Naive thymus-derived CD8-positive, alpha-beta T cell (primary cell): ENCODE measurements around the gene TNRC6C. TPM values are rescaled to one million over a fixed set of nuclear protein-coding genes. Genes with fewer than 3 reads are reported as not detected.

ENCODE experiments used
- ATAC-seq, 2 donors: fragments of 150-1000 bp; cut with Tn5 transposase in 1 of 2; sonication (Bioruptor Pico), chemical (Tn5 transposase) in 1 of 2; 1 replicate in 1 of 2; 2 replicates in 1 of 2; pipeline ENCODE4 v1.10.0; 2021; ENCODE audit warnings: mild to moderate bottlenecking in 2 of 2, moderate library complexity in 2 of 2
- POLR2A ChIA-PET: fragments of 350-600 bp; sonication (Branson Sonifier 250); formaldehyde crosslinking; loops from one replicate; lab custom pipeline; 2021; ENCODE audit warnings: antibody characterized with exemption; lab: Charles Lee
- DNase-seq, 10 donors: peaks; one replicate each; pipeline versions ENCODE4 v3.0.0 to v3.0.0-alpha.2; 2020 to 2022
- H3K27ac Mint-ChIP-seq, 10 donors: one replicate each; pipeline ENCODE4 v1.8.0; 2020 to 2022; ENCODE audit warnings: mild to moderate bottlenecking in 10 of 10, mixed read lengths in 10 of 10, moderate library complexity in 4 of 10, inconsistent platforms in 1 of 10
- H3K27me3 Mint-ChIP-seq, 5 donors: one replicate each; pipeline ENCODE4 v1.8.0; 2021 to 2022; ENCODE audit warnings: mixed read lengths in 5 of 5
- H3K36me3 Mint-ChIP-seq, 3 donors: one replicate each; pipeline ENCODE4 v1.8.0; 2020 to 2022; ENCODE audit warnings: mixed read lengths in 3 of 3, mild to moderate bottlenecking in 2 of 3, inconsistent platforms in 1 of 3
- H3K4me1 Mint-ChIP-seq, 4 donors: one replicate each; pipeline ENCODE4 v1.8.0; 2021 to 2022; ENCODE audit warnings: mixed read lengths in 4 of 4
- H3K4me3 Mint-ChIP-seq, 10 donors: one replicate each; pipeline ENCODE4 v1.8.0; 2020 to 2022; ENCODE audit warnings: mild to moderate bottlenecking in 10 of 10, mixed read lengths in 10 of 10, moderate library complexity in 6 of 10, inconsistent platforms in 1 of 10
- H3K9me3 Mint-ChIP-seq, 9 donors: one replicate each; pipeline ENCODE4 v1.8.0; 2020 to 2022; ENCODE audit warnings: mixed read lengths in 9 of 9, mild to moderate bottlenecking in 3 of 9, inconsistent platforms in 1 of 9, moderate library complexity in 1 of 9
- polyA plus RNA-seq, 3 donors: library from polyadenylated mRNA; unstranded; fragments of 300-500 nt; fragmentation: Illumina TruSeq; gene quantifications; one replicate each; pipeline ENCODE4 v1.2.3, GENCODE V29; 2021
- total RNA-seq, 8 experiments: library from RNA in 2 of 8; stranded (reverse) in 2 of 8; gene quantifications; one replicate each; pipeline ENCODE4 v1.2.3 and lab custom pipeline; 2021 to 2026

Gene TNRC6C, protein sequence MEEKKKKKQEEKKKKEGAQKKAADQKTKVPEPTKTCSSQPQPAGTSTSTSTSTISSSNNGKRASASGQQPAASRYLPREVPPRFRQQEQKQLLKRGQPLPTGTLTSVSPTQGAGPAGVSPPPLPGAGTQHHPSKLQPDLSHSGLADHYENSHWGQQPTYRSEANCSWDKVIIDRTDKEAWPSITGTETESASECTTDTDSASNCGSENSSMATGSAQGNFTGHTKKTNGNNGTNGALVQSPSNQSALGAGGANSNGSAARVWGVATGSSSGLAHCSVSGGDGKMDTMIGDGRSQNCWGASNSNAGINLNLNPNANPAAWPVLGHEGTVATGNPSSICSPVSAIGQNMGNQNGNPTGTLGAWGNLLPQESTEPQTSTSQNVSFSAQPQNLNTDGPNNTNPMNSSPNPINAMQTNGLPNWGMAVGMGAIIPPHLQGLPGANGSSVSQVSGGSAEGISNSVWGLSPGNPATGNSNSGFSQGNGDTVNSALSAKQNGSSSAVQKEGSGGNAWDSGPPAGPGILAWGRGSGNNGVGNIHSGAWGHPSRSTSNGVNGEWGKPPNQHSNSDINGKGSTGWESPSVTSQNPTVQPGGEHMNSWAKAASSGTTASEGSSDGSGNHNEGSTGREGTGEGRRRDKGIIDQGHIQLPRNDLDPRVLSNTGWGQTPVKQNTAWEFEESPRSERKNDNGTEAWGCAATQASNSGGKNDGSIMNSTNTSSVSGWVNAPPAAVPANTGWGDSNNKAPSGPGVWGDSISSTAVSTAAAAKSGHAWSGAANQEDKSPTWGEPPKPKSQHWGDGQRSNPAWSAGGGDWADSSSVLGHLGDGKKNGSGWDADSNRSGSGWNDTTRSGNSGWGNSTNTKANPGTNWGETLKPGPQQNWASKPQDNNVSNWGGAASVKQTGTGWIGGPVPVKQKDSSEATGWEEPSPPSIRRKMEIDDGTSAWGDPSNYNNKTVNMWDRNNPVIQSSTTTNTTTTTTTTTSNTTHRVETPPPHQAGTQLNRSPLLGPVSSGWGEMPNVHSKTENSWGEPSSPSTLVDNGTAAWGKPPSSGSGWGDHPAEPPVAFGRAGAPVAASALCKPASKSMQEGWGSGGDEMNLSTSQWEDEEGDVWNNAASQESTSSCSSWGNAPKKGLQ (N-terminal part only)
- total RNA-seq (100 to 1,000 TPM; 113 to 116 TPM), polyA plus RNA-seq (1 to 10 TPM; 4.9 to 8.6 (median 5.8) TPM), total RNA-seq (lab: John Stamatoyannopoulos, UW) (65.4 to 255 (median 171) reads per million in 6 experiments)

DNA sequence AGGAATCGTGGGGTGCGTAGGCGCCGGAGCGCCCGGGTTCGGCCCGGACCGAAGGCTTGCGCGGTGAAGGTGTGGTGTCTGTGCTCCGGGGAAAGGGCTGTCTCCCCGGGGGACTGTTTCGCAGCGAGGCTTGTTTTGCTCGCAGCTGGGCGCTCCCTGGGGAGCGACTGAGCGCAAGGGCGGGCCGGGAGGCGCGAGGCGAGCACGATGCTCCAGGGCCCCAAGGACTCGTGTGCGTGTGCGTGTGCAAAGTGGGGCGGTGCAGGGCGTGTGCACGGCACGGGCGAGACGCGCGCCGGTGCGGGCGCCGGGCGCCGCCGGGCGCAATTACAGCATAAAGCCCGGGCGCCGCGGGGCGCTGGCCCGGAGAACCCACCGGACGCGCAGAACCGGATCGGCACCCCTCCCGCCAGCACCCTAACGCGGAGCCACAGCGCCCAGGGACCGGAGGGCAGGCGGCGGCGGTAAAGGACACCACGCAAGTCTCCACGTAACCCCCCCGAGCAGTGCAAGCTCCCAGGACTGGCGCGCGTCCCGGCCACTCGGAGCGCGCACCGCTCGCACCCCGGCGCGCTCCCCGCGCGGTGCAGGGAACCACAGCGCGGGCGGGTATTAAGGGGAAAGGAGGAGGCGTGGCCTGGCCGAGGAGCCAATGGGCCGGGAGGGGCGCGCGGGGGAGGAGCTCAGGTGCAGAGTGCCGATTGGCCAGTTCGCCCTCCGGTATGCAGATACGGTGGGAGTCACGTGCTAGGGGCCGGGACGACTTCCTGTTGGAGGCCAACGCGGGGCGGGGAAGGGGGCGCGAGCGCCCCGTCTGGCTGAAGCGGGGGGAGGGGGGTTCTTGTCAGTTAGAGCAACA lies at the start of gene TNRC6C:
Gene TNRC6C (plus strand): TSS at position 847 of the 859 bp plus-strand sequence. CDS start 45,504 bp downstream, outside the sequence.
- POLR2A ChIA-PET: interaction anchor here (0.6 to 5.7 kb wide), 115 partner anchors 8 to 1928 kb away, joined by 3 to 166 read pairs (median 5); partner anchors contain the start of genes SEC14L1, TMC6 and TMC8
- peaks cover 0 to 11% (median 0%) of the 10 kb centered on the region in 5 donors for H3K27me3 Mint-ChIP-seq
- peak within 1 kb of the TSS; percentile 94 to 99 (median 97) for H3K27ac Mint-ChIP-seq
- DNase-seq: peak; percentile 97 to 100 (median 100)
- no peaks in the 10 kb centered on the region for H3K9me3 Mint-ChIP-seq
- H3K4me1 Mint-ChIP-seq: peaks cover 33 to 49% (median 42%) of the 10 kb centered on the region in 4 donors
- peak within 1 kb of the TSS; percentile 96 to 100 (median 99) for H3K4me3 Mint-ChIP-seq
- peak; percentile 78 to 86 for ATAC-seq
- peaks cover 0 to 8% (median 0%) of the 10 kb centered on the region in 3 donors for H3K36me3 Mint-ChIP-seq

DNA sequence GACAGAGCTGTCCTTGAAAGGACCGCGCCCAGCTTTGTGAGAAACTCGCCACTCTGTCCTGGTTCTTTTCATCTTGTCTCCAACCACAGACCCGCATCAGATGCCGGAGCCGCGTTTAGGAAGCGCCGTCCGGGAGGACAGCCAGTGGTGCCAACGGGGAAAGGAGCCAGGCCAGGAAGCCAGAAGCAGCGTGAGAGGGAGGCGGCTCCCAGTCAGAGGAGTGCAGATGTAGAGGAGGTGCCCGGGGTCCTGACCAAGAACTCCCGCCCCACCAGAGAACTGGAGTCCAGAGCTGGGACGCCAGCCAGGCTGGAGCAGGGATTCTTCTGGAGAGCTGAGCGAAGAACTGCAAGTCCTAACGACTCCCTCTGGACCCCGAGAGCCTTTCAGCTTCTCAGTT lies 49.3 kb upstream of the TNRC6C start:
- Mint-ChIP-seq H3K9me3 (peaks cover 0 to 3% (median 0%) of the 10 kb centered on the region in 9 donors), H3K27me3 (peaks cover under 1 to 22% (median 2%) of the 10 kb centered on the region in 5 donors), H3K4me3 (no peak overlapping the region), H3K27ac (no peak overlapping the region), H3K4me1 (peaks cover 0 to 7% (median 2%) of the 10 kb centered on the region in 4 donors), H3K36me3 (no peaks in the 10 kb centered on the region)
- DNase-seq (no peak), ATAC-seq (no peak)
- POLR2A ChIA-PET: no interaction called here

DNA sequence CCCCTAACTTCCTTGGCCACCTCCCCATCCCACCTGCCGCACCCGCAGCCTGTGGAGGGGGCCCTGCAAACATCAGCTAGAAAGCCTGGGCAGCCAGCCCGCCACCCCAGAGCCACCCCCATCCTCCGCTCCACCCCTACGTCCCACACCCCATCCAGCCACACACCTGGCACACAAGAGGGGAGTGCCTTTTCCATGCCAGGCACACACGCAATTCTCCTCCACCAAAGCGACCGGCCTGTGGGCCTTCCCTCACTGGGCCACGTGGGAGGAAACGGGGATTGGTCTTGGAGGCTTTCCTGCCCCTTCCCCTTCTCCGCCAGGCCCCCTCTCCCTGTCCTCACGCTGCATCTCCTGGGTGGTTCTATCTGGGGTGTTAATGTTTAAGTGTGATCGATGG lies 48.7 kb upstream of the TNRC6C start:
- no peaks in the 10 kb centered on the region for H3K36me3 Mint-ChIP-seq
- H3K4me3 Mint-ChIP-seq: no peak overlapping the region
- ATAC-seq (no peak), DNase-seq (no peak)
- POLR2A ChIA-PET: no interaction called here
- H3K9me3 Mint-ChIP-seq: peaks cover 0 to 3% (median 0%) of the 10 kb centered on the region in 9 donors
- no peak overlapping the region for H3K27ac Mint-ChIP-seq
- H3K27me3 Mint-ChIP-seq: peaks cover 4 to 27% (median 6%) of the 10 kb centered on the region in 5 donors
- H3K4me1 Mint-ChIP-seq: peaks cover 2 to 9% (median 6%) of the 10 kb centered on the region in 4 donors

DNA sequence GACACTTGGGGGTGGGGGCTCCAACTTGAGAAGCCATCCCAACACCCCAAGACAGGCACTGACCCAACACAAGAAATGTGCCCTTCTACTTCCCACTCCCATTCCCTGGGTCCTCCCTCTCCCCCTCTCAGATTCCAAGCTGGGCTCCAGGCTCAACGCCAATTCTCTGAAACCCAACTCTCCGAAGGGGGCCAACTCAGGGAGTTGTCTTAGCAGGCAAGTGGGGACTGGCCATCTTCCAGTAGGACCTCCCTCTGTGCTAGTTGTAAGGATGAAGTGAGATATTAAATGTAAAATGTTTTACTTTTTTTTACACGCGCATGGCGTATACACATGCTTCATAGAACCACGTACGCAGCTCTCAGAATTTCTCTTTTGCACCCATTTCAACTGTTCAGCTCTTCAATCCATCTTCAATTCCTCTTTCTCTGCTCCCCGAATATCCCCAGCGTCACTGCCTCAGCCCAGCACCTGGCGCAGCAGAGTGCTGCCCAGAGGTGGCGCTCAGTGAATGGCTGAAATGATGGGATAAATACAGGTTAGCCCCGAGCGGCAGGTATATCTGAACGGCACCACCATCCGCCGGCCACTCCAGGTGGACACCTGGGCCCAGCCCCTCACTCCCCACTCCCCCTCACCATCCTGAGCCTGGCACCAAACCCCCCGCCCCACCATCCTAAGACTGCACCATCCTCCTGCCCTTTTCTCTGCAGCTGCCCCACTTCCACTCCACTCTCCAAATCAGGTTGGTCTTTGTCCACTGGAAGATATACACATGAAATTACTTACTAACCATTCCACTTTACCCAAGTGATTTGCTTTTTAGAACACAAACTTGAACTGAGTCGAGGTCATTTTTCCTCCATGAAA lies 43.9 kb upstream of the TNRC6C start:
- Mint-ChIP-seq H3K27me3 (peaks cover 20 to 51% (median 33%) of the 10 kb centered on the region in 5 donors), H3K4me1 (peaks cover 7 to 29% (median 17%) of the 10 kb centered on the region in 4 donors), H3K9me3 (peaks cover 0 to 3% (median 0%) of the 10 kb centered on the region in 9 donors), H3K27ac (no peak overlapping the region), H3K36me3 (no peaks in the 10 kb centered on the region), H3K4me3 (no peak overlapping the region)
- DNase-seq (no peak), ATAC-seq (no peak)
- POLR2A ChIA-PET: interaction anchor here (1.9 kb wide), 1 partner anchor 43 kb away, joined by 9 read pairs; the partner anchor contains the start of gene TNRC6C

DNA sequence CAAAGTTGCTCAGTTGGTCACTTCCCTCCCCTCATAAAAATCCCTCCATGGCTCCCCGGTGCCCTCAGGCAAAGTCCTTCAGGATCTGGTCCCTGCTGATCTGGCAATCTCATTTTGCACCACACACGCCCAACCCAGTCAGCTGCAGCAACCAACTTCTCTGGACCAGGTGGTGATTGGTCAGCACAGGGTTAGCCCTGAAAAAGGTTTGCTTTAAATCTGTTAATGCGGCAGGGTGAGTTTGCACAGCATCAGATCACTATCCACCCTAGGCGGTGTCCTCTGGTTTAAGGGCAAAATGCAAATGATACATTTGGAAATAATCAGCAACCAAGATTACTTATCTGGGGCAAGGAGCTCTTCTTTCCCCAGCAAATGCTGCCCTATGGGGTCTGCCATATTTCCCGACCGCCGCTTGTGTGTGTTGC lies 42.9 kb upstream of the TNRC6C start:
- H3K27me3 Mint-ChIP-seq: peaks cover 20 to 54% (median 33%) of the 10 kb centered on the region in 5 donors
- ATAC-seq: no peak
- POLR2A ChIA-PET: interaction anchor here (1.9 kb wide), 1 partner anchor 42 kb away, joined by 9 read pairs; the partner anchor contains the start of gene TNRC6C
- no peaks in the 10 kb centered on the region for H3K36me3 Mint-ChIP-seq
- peaks cover 7 to 29% (median 17%) of the 10 kb centered on the region in 4 donors for H3K4me1 Mint-ChIP-seq
- DNase-seq: no peak
- H3K27ac Mint-ChIP-seq: no peak overlapping the region
- H3K4me3 Mint-ChIP-seq: peak overlapping the region in 1 of 10 donors; percentile 63
- peaks cover 0 to 3% (median 0%) of the 10 kb centered on the region in 9 donors for H3K9me3 Mint-ChIP-seq

DNA sequence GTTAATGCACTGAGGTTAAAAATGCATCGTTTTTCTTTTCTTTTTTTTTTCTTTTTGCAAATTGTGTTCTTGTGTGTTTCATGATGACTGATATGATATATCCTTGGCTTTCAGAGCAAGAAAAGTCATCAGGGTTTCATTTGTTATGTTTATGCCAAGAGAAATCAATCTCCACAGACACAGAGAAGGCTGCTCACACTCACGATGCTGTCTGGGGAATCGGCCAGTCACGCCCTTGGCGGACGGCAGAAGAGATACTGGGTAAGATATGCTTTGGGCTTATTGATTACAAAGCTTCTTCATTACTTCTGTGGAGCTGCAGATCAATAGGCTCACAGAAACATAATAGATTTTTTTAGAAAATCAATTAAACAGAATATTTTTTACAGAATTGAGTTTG lies 42.2 kb upstream of the TNRC6C start:
- POLR2A ChIA-PET: interaction anchor here (1.6 to 1.9 kb wide), 2 partner anchors 42 kb away, joined by 9 to 11 read pairs; partner anchors contain the start of gene TNRC6C
- H3K27me3 Mint-ChIP-seq: peaks cover 20 to 54% (median 33%) of the 10 kb centered on the region in 5 donors
- peaks cover 0 to 3% (median 0%) of the 10 kb centered on the region in 9 donors for H3K9me3 Mint-ChIP-seq
- H3K4me1 Mint-ChIP-seq: peaks cover 7 to 29% (median 17%) of the 10 kb centered on the region in 4 donors
- no peak for ATAC-seq
- peak overlapping the region in 1 of 10 donors; percentile 53 for H3K27ac Mint-ChIP-seq
- no peaks in the 10 kb centered on the region for H3K36me3 Mint-ChIP-seq
- peak overlapping the region in 7 of 10 donors; percentile 13 to 63 (median 60) for H3K4me3 Mint-ChIP-seq
- DNase-seq: no peak

DNA sequence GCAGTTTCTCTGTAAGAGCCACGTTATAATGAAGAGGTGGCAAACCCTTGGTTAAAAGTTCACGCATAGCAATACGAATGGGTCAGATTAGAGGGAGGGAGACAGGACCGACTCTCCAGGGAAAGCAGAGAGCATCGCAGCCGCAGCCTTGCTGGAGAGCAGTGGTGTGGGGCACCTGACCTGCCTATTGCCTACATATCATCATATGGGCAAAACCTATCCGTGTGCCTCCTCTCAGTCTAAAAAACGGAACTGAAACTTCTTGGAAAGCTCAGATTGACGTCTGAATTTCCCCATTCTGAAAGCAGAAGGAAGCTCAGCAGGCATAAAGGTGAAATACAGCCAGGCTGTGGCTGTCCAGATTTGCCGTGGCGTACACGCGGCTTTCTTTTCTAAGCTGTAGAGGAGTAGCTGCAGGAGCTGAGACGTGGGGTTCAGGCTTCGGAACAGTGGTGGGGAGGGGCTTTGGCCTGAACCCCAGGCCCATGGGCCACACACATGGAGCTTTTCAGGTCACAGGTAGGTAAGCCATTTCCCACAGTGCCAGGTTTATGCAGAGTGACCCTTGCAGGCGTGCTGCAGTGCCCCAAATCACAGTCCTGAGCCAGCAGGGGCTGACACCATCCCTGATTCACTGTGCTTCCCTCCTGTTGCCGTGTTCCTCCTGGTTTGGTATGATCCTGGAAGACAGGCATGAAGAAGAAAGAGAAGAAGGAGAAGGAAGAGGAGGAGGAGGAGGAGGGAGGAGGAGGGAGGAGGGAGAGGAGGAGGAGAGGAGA lies 41.6 kb upstream of the TNRC6C start:
- H3K4me1 Mint-ChIP-seq: peaks cover 7 to 29% (median 17%) of the 10 kb centered on the region in 4 donors
- ATAC-seq (peak; percentile 55 to 65), DNase-seq (peak in 1 of 10 donors; percentile 27)
- POLR2A ChIA-PET: interaction anchor here (1.6 kb wide), 1 partner anchor 41 kb away, joined by 11 read pairs; the partner anchor contains the start of gene TNRC6C
- peaks cover 20 to 48% (median 33%) of the 10 kb centered on the region in 5 donors for H3K27me3 Mint-ChIP-seq
- peaks cover 0 to 2% (median 0%) of the 10 kb centered on the region in 9 donors for H3K9me3 Mint-ChIP-seq
- H3K4me3 Mint-ChIP-seq: peak overlapping the region; percentile 44 to 71 (median 61)
- no peaks in the 10 kb centered on the region for H3K36me3 Mint-ChIP-seq
- peak overlapping the region in 6 of 10 donors; percentile 4 to 79 (median 39) for H3K27ac Mint-ChIP-seq

DNA sequence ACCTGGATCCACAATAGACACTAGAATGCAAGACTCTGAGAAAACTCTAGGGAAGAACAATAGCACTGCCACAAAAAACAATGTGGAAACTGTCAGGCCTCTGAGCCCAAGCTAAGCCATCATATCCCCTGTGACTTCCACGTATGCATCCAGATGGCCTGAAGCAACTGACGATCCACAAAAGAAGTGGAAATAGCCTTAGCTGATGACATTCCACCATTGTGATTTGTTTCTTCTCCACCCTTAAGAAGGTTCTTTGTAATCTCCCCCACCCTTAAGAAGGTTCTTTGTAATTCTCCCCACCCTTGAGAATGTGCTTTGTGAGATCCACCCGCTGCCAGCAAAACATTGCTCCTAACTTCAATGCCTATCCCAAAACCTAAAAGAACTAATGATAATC lies 39.2 kb upstream of the TNRC6C start:
- POLR2A ChIA-PET: interaction anchor here (0.6 kb wide), 2 partner anchors 344 to 1196 kb away, joined by 3 read pairs; no protein-coding TSS in a partner anchor

DNA sequence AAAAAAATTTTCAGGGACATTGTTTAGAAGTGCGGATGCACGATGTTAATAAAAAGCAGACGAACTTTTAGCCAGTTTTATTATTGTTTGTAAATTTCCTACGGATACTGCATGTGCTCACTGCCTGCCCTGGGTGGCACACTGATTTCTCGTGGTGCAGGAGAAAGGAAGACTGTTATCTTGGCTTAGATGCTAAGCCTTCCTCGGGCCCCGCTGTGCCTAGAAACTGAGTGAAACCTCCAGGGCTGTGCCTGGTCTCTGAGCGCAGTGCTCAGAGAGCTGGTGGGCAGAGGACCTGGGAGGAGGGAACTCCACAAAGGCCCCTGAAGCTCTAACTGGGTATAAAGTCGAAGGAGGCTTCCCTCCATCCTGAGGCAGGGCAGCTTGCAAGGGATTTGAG lies 35.4 kb upstream of the TNRC6C start:
- H3K9me3 Mint-ChIP-seq: no peaks in the 10 kb centered on the region
- no peak overlapping the region for H3K27ac Mint-ChIP-seq
- POLR2A ChIA-PET: no interaction called here
- H3K4me1 Mint-ChIP-seq: peaks cover 5 to 13% (median 6%) of the 10 kb centered on the region in 4 donors
- ATAC-seq (no peak), DNase-seq (no peak)
- H3K36me3 Mint-ChIP-seq: no peaks in the 10 kb centered on the region
- H3K4me3 Mint-ChIP-seq: no peak overlapping the region
- H3K27me3 Mint-ChIP-seq: peaks cover 1 to 16% (median 5%) of the 10 kb centered on the region in 5 donors

More for the DNA sequence above, 39.2 kb upstream of the TNRC6C start:
- H3K27ac Mint-ChIP-seq: no peak overlapping the region
- no peak overlapping the region for H3K4me3 Mint-ChIP-seq
- peaks cover 7 to 28% (median 16%) of the 10 kb centered on the region in 4 donors for H3K4me1 Mint-ChIP-seq
- H3K27me3 Mint-ChIP-seq: peaks cover 19 to 42% (median 31%) of the 10 kb centered on the region in 5 donors
- H3K36me3 Mint-ChIP-seq: no peaks in the 10 kb centered on the region
- ATAC-seq (no peak), DNase-seq (no peak)
- peaks cover 0 to 2% (median 0%) of the 10 kb centered on the region in 9 donors for H3K9me3 Mint-ChIP-seq
